ENCODE data around the gene SPRN. TPM values are rescaled to one million over a fixed set of nuclear protein-coding genes. Genes with fewer than 3 reads are reported as not detected.

The SPRN gene
- total RNA-seq, result 0.12 and 0.13 TPM in 2 replicates

GRCh38 chr10:133424601-133425000 lies at the start of gene SPRN:
SPRN (minus strand) TSS chr10:133424625; CDS start chr10:133423681, 944 bp downstream.

GRCh38 chr10:133453516-133454203 lies 29.2 kb upstream of the SPRN start, which contains the start of gene SCART1:
SCART1 (plus strand) TSS chr10:133453945; CDS start chr10:133453998, 53 bp downstream.

GRCh38 chr10:133394064-133394663 lies 30.3 kb downstream of the SPRN start, which contains the start of gene MTG1:
MTG1 (plus strand) TSS chr10:133394157; CDS start chr10:133394221, 64 bp downstream.

GRCh38 chr10:133379152-133379800 lies 45.1 kb downstream of the SPRN start, which contains the start of gene PAOX:
PAOX (plus strand) TSS chr10:133379262; CDS start chr10:133379317, 55 bp downstream.

GRCh38 chr10:133373174-133374090 lies 51.0 kb downstream of the SPRN start, which contains the start of gene ECHS1:
ECHS1 (minus strand) TSS chr10:133373354; CDS start chr10:133373333, 21 bp downstream.

Other genes starting within 250 kb of the SPRN start
- not detected in 2 replicates for gene UTF1, start 194.4 kb downstream of the SPRN start, total RNA-seq
- gene VENTX, start 186.8 kb downstream of the SPRN start, total RNA-seq, result not detected in 2 replicates
- 0.87 and 1.3 TPM in 2 replicates for gene ADAM8, start 147.8 kb downstream of the SPRN start, total RNA-seq
- gene TUBGCP2, start 115.8 kb downstream of the SPRN start, total RNA-seq, result 66.4 and 71.7 TPM in 2 replicates
- gene ZNF511, start 115.7 kb downstream of the SPRN start, total RNA-seq, result 18.4 and 21.8 TPM in 2 replicates
- not detected in 2 replicates for gene CALY, start 87.7 kb downstream of the SPRN start, total RNA-seq
- not detected in 2 replicates for gene PRAP1, start 77.3 kb downstream of the SPRN start, total RNA-seq
- gene FUOM, start 66.6 kb downstream of the SPRN start, total RNA-seq, result 6.1 and 9.5 TPM in 2 replicates
- 60.6 and 65.6 TPM in 2 replicates for gene ECHS1, start 51.3 kb downstream of the SPRN start, total RNA-seq
- 4.2 and 5.4 TPM in 2 replicates for gene PAOX, start 45.4 kb downstream of the SPRN start, total RNA-seq
- gene MTG1, start 30.5 kb downstream of the SPRN start, total RNA-seq, result 19.3 and 23.1 TPM in 2 replicates
- 3.3 TPM in 2 replicates for gene SCART1, start 29.3 kb upstream of the SPRN start, total RNA-seq
- gene CYP2E1, start 102.7 kb upstream of the SPRN start, total RNA-seq, result 0.40 and 0.56 TPM in 2 replicates
- 0.19 TPM in 1 of 2 replicates, not detected in the other for gene SYCE1, start 141.0 kb upstream of the SPRN start, total RNA-seq
- gene FRG2B, start 202.2 kb upstream of the SPRN start, total RNA-seq, result not detected in 2 replicates

Measured in aortic smooth muscle cell (primary cell).